GM19467 (cell line): ENCODE measurements around the gene LMCD1.

Source experiments
- ATAC-seq: cut with Tn5 transposase; IDR thresholded peaks from one replicate; pipeline ENCODE4 v1.9.1; 2021; ENCODE audit warnings: mild to moderate bottlenecking, moderate library complexity; ENCODE audit not compliant: unreplicated experiment

LMCD1 gene

DNA sequence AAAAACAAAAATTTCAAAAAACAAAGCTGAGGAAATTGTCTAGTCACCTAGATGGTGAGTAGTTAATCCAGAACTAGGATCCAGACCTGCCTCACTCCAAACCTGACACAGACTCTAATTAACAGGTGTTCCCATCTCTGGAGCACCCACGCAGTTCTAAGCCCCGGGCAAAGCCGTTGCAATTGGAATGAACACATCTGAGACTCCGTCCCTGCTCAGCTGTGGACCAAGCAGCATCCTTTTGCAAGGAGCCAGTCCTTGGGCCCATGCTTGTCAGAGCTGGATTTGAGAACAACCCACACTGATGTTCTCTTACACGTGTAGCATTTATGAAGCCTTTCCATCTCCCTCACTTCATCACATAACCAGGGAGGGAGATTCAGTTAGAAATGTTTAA is 54.8 kb downstream of the LMCD1 start:
- no peak for ATAC-seq

GRCh38 chr3:8557298-8557697 is 55.7 kb downstream of the LMCD1 start:
- no peak for ATAC-seq

- no peak for ATAC-seq
These were observed 57.0 kb downstream of the LMCD1 start for GRCh38 chr3:8558645-8559044.

DNA sequence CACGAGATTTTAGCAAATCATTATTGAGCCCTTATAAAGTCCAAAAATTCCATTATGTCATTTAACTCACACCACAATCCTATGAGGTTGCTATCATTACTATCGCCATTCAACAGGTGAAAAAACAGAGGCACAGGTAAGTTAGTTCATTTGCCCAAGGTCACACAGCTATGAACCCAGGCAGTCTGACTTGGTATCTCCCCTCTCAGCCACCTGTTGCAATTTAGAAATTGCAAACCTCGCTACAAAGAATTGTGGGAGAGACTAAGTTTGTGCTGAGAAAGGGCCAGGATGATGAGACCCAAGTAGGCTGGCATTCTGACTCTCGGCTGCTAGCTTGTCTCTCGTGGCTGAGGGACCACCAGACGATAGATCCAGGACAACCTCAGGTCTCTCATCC is 57.7 kb downstream of the LMCD1 start:
- no peak for ATAC-seq

GRCh38 chr3:8560366-8561007 is 58.9 kb downstream of the LMCD1 start:
- ATAC-seq = no peak

GRCh38 chr3:8561370-8561769 is 59.7 kb downstream of the LMCD1 start:
- ATAC-seq = no peak

GRCh38 chr3:8562081-8562595 is 60.5 kb downstream of the LMCD1 start:
- ATAC-seq = no peak

- ATAC-seq = no peak
These were observed 61.5 kb downstream of the LMCD1 start for GRCh38 chr3:8563146-8563545.

- no peak for ATAC-seq
These were observed 62.0 kb downstream of the LMCD1 start for GRCh38 chr3:8563597-8563996.

- ATAC-seq = no peak
These were observed 63.8 kb downstream of the LMCD1 start for GRCh38 chr3:8565376-8565775.

DNA sequence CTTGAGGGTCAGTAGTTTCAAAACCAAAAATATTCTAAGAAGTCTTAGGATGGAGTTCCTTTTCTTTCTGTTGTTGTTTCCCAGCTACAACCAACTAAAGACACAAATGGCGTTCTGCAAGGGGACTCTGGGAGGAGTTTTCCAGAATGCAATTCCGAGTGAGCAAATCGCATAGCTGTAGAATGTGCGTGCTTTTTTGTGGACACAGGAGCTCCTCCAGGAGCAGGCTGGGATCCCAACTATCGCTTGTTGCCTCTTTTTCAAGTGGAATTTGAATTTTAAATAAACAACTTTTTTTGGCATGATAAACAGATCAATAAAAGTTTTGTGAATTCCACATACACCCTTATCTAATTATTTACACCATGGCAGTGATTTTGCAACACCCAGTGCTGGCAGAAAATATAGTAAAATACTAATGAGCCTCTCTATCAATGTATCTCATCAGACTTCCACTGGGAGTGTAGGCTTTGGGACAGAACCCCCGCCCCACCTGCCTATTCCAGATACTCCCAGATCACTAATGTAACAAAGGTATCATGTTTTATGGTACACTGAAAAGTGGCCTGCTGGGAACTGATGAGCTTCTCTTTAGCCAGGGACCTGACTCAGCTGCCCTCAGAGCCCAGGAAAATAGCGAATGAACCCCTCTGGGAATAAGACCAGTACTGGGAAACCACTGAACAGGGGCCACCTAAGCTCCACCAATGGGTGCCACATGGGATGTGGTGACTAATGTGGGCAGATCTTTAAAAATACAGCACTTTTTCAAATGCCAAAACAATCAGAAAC is 66.4 kb downstream of the LMCD1 start:
- ATAC-seq = no peak

- ATAC-seq = no peak
These were observed 69.6 kb downstream of the LMCD1 start for GRCh38 chr3:8571256-8571655.

GRCh38 chr3:8573342-8573926 is 71.8 kb downstream of the LMCD1 start:
- no peak for ATAC-seq

- no peak for ATAC-seq
These were observed 72.5 kb downstream of the LMCD1 start for GRCh38 chr3:8574040-8574669.

DNA sequence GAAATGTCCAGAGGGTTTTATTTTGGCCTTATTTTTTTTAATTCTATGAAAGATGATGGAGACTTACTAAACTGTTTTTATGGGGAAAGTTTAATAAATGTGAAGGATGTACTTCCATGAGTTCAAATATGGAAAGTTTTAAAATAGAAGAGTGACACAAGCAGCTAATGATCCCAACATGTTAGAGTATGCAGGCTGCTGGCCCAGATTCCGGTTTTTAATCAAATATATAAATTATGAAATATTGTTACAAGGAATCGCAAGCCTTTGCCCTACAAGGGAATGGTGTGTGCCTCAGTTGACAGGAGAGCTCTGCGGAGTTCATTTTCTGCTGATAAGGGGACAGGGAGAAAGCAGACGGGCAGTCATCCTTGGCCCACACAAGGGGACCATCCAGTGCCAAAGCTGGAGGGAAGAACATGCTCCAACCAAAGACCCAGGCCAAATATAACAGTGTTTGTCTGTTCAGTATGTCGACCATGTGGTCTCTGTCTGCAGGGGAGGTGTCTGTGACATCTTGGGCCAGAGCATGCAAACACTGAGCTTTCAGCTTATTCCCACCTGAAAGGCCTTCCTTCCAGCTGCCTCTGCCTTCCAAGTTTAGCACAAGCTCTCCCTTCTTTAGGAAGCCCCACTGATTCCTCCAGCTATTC is 73.2 kb downstream of the LMCD1 start:
- no peak for ATAC-seq

- ATAC-seq = no peak
These were observed 73.9 kb downstream of the LMCD1 start for GRCh38 chr3:8575364-8576104.

DNA sequence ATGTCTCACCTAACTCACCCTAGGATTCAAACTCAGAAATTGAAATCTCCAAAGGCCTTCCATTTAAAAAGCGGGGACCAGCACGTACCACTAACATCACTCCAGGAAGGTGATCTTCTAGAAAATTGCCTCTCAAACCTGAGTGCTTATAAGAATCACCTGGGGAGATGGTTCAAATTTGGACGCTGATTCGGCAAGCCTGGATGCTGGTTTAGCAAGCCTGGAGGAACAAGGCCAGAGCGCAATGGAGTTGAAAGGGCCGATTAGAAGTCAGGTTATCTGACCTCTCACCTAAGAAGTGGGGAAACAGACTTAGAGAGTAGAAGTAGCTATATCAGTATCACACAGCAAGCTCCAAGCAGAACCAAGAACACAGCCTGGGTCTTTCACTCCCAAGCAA is 74.8 kb downstream of the LMCD1 start:
- ATAC-seq = no peak

- ATAC-seq = no peak
These were observed 75.4 kb downstream of the LMCD1 start for GRCh38 chr3:8576841-8577571.

DNA sequence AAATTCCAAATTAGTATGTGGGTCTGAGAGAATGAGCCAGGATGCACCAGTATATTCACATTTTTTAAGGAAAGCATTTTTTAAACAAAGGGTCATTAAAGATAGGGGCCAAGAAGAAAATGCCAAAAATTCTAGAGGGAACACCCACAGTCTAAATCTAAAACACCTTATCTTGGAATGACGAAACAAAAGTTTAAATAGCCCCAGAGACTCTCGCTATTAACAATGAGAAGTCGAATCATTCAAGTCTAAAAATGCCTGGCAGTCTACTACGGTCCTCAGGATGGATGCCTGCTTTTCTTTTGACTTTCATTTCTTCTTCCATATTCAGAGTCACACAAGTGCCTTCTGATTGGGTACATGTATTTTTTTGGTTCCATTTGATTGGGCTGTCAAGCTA is 76.7 kb downstream of the LMCD1 start:
- ATAC-seq = no peak

GRCh38 chr3:8579096-8579495 is 77.5 kb downstream of the LMCD1 start:
- ATAC-seq = peak; percentile 98
